Glutamatergic neuron (in vitro differentiated cells): ENCODE measurements around the gene AQP3. TPM values are rescaled to one million over a fixed set of nuclear protein-coding genes. Genes with fewer than 3 reads are reported as not detected.

ENCODE experiments used
- DNase-seq: peaks from one replicate; pipeline ENCODE4 v3.0.0; 2022
- H3K27ac Mint-ChIP-seq: one replicate; pipeline ENCODE4 v1.8.0; 2020; ENCODE audit warnings: mild to moderate bottlenecking, mixed read lengths, inconsistent platforms; ENCODE audit not compliant: unreplicated experiment
- H3K27me3 Mint-ChIP-seq: one replicate; pipeline ENCODE4 v1.8.0; 2020; ENCODE audit warnings: mild to moderate bottlenecking, moderate library complexity, mixed read lengths, inconsistent platforms; ENCODE audit not compliant: unreplicated experiment
- H3K36me3 Mint-ChIP-seq: one replicate; pipeline ENCODE4 v1.8.0; 2020; ENCODE audit warnings: mild to moderate bottlenecking, mixed read lengths, inconsistent platforms; ENCODE audit not compliant: unreplicated experiment
- H3K4me1 Mint-ChIP-seq: one replicate; pipeline ENCODE4 v1.8.0; 2020; ENCODE audit warnings: mild to moderate bottlenecking, low read depth, mixed read lengths, inconsistent platforms; ENCODE audit not compliant: unreplicated experiment
- H3K4me3 Mint-ChIP-seq: one replicate; pipeline ENCODE4 v1.8.0; 2020; ENCODE audit warnings: mild to moderate bottlenecking, mixed read lengths, inconsistent platforms; ENCODE audit not compliant: unreplicated experiment
- H3K9me3 Mint-ChIP-seq: one replicate; pipeline ENCODE4 v1.8.0; 2020; ENCODE audit warnings: mild to moderate bottlenecking, moderate library complexity, mixed read lengths, inconsistent platforms; ENCODE audit not compliant: unreplicated experiment
- CTCF ChIP-seq: fragments of 200-600 bp; sonication (generic); IDR thresholded peaks from one replicate; pipeline ENCODE4 v1.5.0; 2021; ENCODE audit not compliant: partially characterized antibody, unreplicated experiment
- total RNA-seq: library from RNA; stranded (reverse); fragmentation: NEBNext Ultra II Directional; extraction: Animal tissue kit (Norgen Biotek cat#: 25700); gene quantifications from one replicate; pipeline ENCODE4 v1.2.1, GENCODE V29; 2021; ENCODE audit not compliant: unreplicated experiment

The AQP3 gene
- total RNA-seq, 1 donor from 2014 or later, result 2.9 TPM

- no peak for DNase-seq
- Mint-ChIP-seq H3K36me3 (no peaks in the 10 kb centered on the region), H3K4me1 (peaks cover 3% of the 10 kb centered on the region), H3K9me3 (peaks cover 3% of the 10 kb centered on the region), H3K27me3 (peaks cover 3% of the 10 kb centered on the region), H3K4me3 (no peak overlapping the region), H3K27ac (no peak overlapping the region)
- TF ChIP-seq CTCF, result no peak
Measured at GRCh38 chr9:33468215-33468730, 20.9 kb upstream of the AQP3 start.

- TF ChIP-seq CTCF, result no peak
- H3K9me3 Mint-ChIP-seq, result peaks cover 3% of the 10 kb centered on the region
- peaks cover 4% of the 10 kb centered on the region for H3K27me3 Mint-ChIP-seq
- no peaks in the 10 kb centered on the region for H3K36me3 Mint-ChIP-seq
- no peaks in the 10 kb centered on the region for H3K4me1 Mint-ChIP-seq
- H3K4me3 Mint-ChIP-seq, result no peak overlapping the region
- H3K27ac Mint-ChIP-seq, result no peak overlapping the region
- no peak for DNase-seq
Measured at GRCh38 chr9:33467526-33467925, 20.1 kb upstream of the AQP3 start.

- Mint-ChIP-seq H3K36me3 (no peaks in the 10 kb centered on the region), H3K27me3 (peaks cover 4% of the 10 kb centered on the region), H3K4me1 (no peaks in the 10 kb centered on the region), H3K9me3 (peaks cover 3% of the 10 kb centered on the region), H3K4me3 (no peak overlapping the region), H3K27ac (peak overlapping the region; percentile 43)
- DNase-seq, result peak; percentile 89
- peak; percentile 96 for TF ChIP-seq CTCF
Measured at GRCh38 chr9:33466565-33467495, 19.4 kb upstream of the AQP3 start.

- H3K4me3 Mint-ChIP-seq, result no peak overlapping the region
- peak overlapping the region; percentile 43 for H3K27ac Mint-ChIP-seq
- TF ChIP-seq CTCF, result no peak
- no peaks in the 10 kb centered on the region for H3K4me1 Mint-ChIP-seq
- peaks cover 4% of the 10 kb centered on the region for H3K27me3 Mint-ChIP-seq
- H3K9me3 Mint-ChIP-seq, result peaks cover 2% of the 10 kb centered on the region
- no peak for DNase-seq
- no peaks in the 10 kb centered on the region for H3K36me3 Mint-ChIP-seq
Measured at GRCh38 chr9:33465596-33466564, 18.5 kb upstream of the AQP3 start.
